Upper lobe of left lung (tissue), 6 donors: ENCODE measurements around the gene AKAP6. TPM values are rescaled to one million over a fixed set of nuclear protein-coding genes. Genes with fewer than 3 reads are reported as not detected.

Experiments used
- ATAC-seq, 2 donors: fragments of 200-7000 bp; cut with Tn5 transposase; one replicate each; pipeline ENCODE4 v1.9.1; 2022; ENCODE audit warnings: mild to moderate bottlenecking in 2 of 2, moderate library complexity in 2 of 2; ENCODE audit not compliant: low FRiP score in 2 of 2
- DNase-seq, 2 donors: peaks; one replicate each; pipeline ENCODE4 v3.0.0-alpha.2; 2019 to 2020
- H3K27ac ChIP-seq, 4 donors: fragments of 200-600 bp; sonication (generic); one replicate each; pipeline ENCODE4 v1.5.1; 2016 to 2019
- H3K27me3 ChIP-seq, 4 donors: fragments of 200-600 bp; sonication (generic); one replicate each; pipeline ENCODE4 v1.5.1; 2017 to 2019
- H3K36me3 ChIP-seq, 4 donors: fragments of 200-600 bp; sonication (generic); one replicate each; pipeline ENCODE4 v1.5.1; 2016 to 2019
- H3K4me1 ChIP-seq, 4 donors: fragments of 200-600 bp; sonication (generic); one replicate each; pipeline ENCODE4 v1.5.1; 2018 to 2019
- H3K4me3 ChIP-seq, 4 donors: fragments of 200-600 bp; sonication (generic); one replicate each; pipeline ENCODE4 v1.5.1; 2017 to 2019; ENCODE audit warnings: mild to moderate bottlenecking in 2 of 4, moderate library complexity in 1 of 4
- H3K9me3 ChIP-seq, 4 donors: fragments of 200-600 bp; sonication (generic); one replicate each; pipeline ENCODE4 v1.5.1; 2018 to 2019
- CTCF ChIP-seq, 6 experiments: fragments of 450-650 bp in 4 of 6; fragments of 200-600 bp in 2 of 6; sonication (generic) in 2 of 6; IDR thresholded peaks; one replicate each; pipeline ENCODE4 v1.5.1; 2016 to 2019; ENCODE audit warnings: antibody characterized with exemption in 6 of 6
- EP300 ChIP-seq, 4 donors: sonication (generic); formaldehyde crosslinking; IDR thresholded peaks; one replicate each; pipeline ENCODE4 v1.5.1; 2017; ENCODE audit warnings: antibody characterized with exemption in 4 of 4, control low read depth in 2 of 4
- POLR2A ChIP-seq, 4 donors: fragments of 450-650 bp; IDR thresholded peaks; one replicate each; pipeline ENCODE4 v1.5.1; 2016 to 2017; ENCODE audit warnings: antibody characterized with exemption in 4 of 4, mild to moderate bottlenecking in 2 of 4
- POLR2AphosphoS5 ChIP-seq, 2 donors: sonication (generic); formaldehyde crosslinking; IDR thresholded peaks; one replicate each; pipeline ENCODE4 v1.5.1; 2017; ENCODE audit warnings: antibody characterized with exemption in 2 of 2
- WGBS, 2 donors: methylation state at CpG; one replicate each; pipeline ENCODE4 v1.1.5; 2017 to 2018; 5-methylcytosine and 5-hydroxymethylcytosine counted together
- total RNA-seq, 6 donors: library from RNA; depleted of rRNA in 4 of 6; stranded (reverse); fragments of >200 nt in 4 of 6; gene quantifications; one replicate each; pipeline versions ENCODE4 v1.1.0 to v1.2.1, GENCODE V29; 2016 to 2021
- donor health status: DM: no; HTN: no; CAD: no; lungs with moderate emphysema.
- donor health status: DM: no; HTN: yes; CAD: no; lungs with severe emphysema.

AKAP6 gene
- total RNA-seq, 6 donors from 2014 or later, result 6.2 to 27.7 (median 10.7) TPM

GRCh38 chr14:32300136-32300535 is 29.0 kb upstream of the AKAP6 start:
- H3K27ac ChIP-seq, result no peak overlapping the region
- H3K4me3 ChIP-seq, result no peak overlapping the region
- H3K27me3 ChIP-seq, result no peaks in the 10 kb centered on the region
- TF ChIP-seq POLR2A (IDR thresholded peaks at IDR 0.05), result no peak
- TF ChIP-seq POLR2AphosphoS5 (IDR thresholded peaks at IDR 0.05), result no peak
- TF ChIP-seq CTCF (IDR thresholded peaks at IDR 0.05), result no peak
- no peak for TF ChIP-seq EP300 (IDR thresholded peaks at IDR 0.05)
- ATAC-seq, result no peak
- WGBS, 2 donors, result 29 to 67% methylated on average over 1 of the region's 1 CpG
- no peaks in the 10 kb centered on the region for H3K4me1 ChIP-seq
- peak in 1 of 2 donors; percentile 22 for DNase-seq
- no peaks in the 10 kb centered on the region for H3K9me3 ChIP-seq
- H3K36me3 ChIP-seq, result no peaks in the 10 kb centered on the region

- H3K36me3 ChIP-seq, result no peaks in the 10 kb centered on the region
- H3K4me1 ChIP-seq, result no peaks in the 10 kb centered on the region
- H3K27ac ChIP-seq, result no peak overlapping the region
- no peak for TF ChIP-seq EP300 (IDR thresholded peaks at IDR 0.05)
- TF ChIP-seq CTCF (IDR thresholded peaks at IDR 0.05), result no peak
- no peak for TF ChIP-seq POLR2AphosphoS5 (IDR thresholded peaks at IDR 0.05)
- TF ChIP-seq POLR2A (IDR thresholded peaks at IDR 0.05), result no peak
- DNase-seq (no peak), ATAC-seq (no peak)
- no peaks in the 10 kb centered on the region for H3K9me3 ChIP-seq
- H3K27me3 ChIP-seq, result no peaks in the 10 kb centered on the region
- no peak overlapping the region for H3K4me3 ChIP-seq
Observed at GRCh38 chr14:32303865-32304264, 25.2 kb upstream of the AKAP6 start.

- TF ChIP-seq POLR2A (IDR thresholded peaks at IDR 0.05), result no peak
- TF ChIP-seq POLR2AphosphoS5 (IDR thresholded peaks at IDR 0.05), result no peak
- no peak for TF ChIP-seq CTCF (IDR thresholded peaks at IDR 0.05)
- no peak for TF ChIP-seq EP300 (IDR thresholded peaks at IDR 0.05)
- no peaks in the 10 kb centered on the region for H3K9me3 ChIP-seq
- no peak overlapping the region for H3K27ac ChIP-seq
- no peaks in the 10 kb centered on the region for H3K36me3 ChIP-seq
- WGBS, 2 donors, result 70 to 72% methylated on average over 3 of the region's 3 CpGs
- no peaks in the 10 kb centered on the region for H3K4me1 ChIP-seq
- DNase-seq (no peak), ATAC-seq (no peak)
- no peaks in the 10 kb centered on the region for H3K27me3 ChIP-seq
- no peak overlapping the region for H3K4me3 ChIP-seq
Observed at GRCh38 chr14:32304296-32304695, 24.8 kb upstream of the AKAP6 start.

GRCh38 chr14:32306549-32306948 is 22.5 kb upstream of the AKAP6 start:
- Histone ChIP-seq H3K4me1 (no peaks in the 10 kb centered on the region), H3K9me3 (no peaks in the 10 kb centered on the region), H3K4me3 (no peak overlapping the region), H3K36me3 (no peaks in the 10 kb centered on the region), H3K27ac (no peak overlapping the region), H3K27me3 (no peaks in the 10 kb centered on the region)
- DNase-seq (no peak), ATAC-seq (no peak)
- TF ChIP-seq POLR2A (IDR thresholded peaks at IDR 0.05) (no peak), EP300 (IDR thresholded peaks at IDR 0.05) (no peak), CTCF (IDR thresholded peaks at IDR 0.05) (no peak), POLR2AphosphoS5 (IDR thresholded peaks at IDR 0.05) (no peak)
- 91 to 97% methylated on average over 3 of the region's 3 CpGs for WGBS, 2 donors

GRCh38 chr14:32307881-32308582 is 21.1 kb upstream of the AKAP6 start:
- Histone ChIP-seq H3K27me3 (no peaks in the 10 kb centered on the region), H3K36me3 (no peaks in the 10 kb centered on the region), H3K9me3 (no peaks in the 10 kb centered on the region), H3K27ac (no peak overlapping the region), H3K4me3 (no peak overlapping the region), H3K4me1 (no peaks in the 10 kb centered on the region)
- WGBS, 2 donors, result 68 to 78% methylated on average over 3 of the region's 3 CpGs
- no peak for ATAC-seq
- no peak for DNase-seq
- TF ChIP-seq POLR2A (IDR thresholded peaks at IDR 0.05) (no peak), POLR2AphosphoS5 (IDR thresholded peaks at IDR 0.05) (no peak), CTCF (IDR thresholded peaks at IDR 0.05) (no peak), EP300 (IDR thresholded peaks at IDR 0.05) (no peak)
